HG02970 (cell line): ENCODE data around the gene EIF2A.

Experiments used
- ATAC-seq: cut with Tn5 transposase; IDR thresholded peaks from one replicate; pipeline ENCODE4 v1.9.1; 2021; ENCODE audit warnings: mild to moderate bottlenecking, moderate library complexity, moderate number of reproducible peaks; ENCODE audit not compliant: unreplicated experiment, low FRiP score

EIF2A gene

DNA sequence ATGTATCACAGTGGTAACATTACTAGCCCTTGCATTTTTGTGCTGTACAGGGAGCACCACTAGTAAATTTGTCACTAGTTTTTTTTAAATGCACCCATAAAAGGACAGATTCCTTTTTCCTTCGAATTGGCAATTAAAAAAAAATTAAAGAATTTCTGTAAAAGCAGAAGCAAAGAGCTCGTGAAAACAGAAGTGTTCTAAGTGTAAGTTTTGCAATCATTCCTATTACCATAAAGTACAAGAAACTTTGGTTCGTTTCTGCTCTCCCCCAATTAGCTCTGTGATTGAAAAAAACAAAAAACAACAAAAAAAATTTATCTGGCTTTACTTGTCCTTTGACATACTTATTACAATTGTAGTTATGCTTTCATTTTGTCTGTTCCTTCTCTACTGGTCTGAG is 5.6 kb upstream of the EIF2A start:
- ATAC-seq: no peak

- ATAC-seq: no peak
Observed at GRCh38 chr3:150543128-150543527, 3.5 kb upstream of the EIF2A start.

DNA sequence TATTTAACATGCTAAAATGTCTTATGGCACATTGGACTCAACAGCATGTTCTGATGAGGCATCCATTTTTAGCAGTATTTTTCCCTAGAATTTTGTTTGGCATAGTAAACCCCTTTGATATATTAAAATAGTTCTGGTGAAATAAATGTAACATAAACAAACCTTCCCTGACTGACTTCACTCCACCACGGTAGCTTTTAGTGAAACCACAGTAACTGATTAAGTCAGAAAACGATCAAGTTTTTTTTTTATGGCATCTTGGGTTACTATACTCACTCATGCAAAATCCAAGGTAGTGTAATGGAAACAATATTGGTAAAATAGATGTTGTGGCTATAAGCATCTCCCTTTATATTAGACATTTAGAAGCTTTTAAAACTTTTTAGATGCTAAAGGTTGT is 3.1 kb upstream of the EIF2A start:
- no peak for ATAC-seq

DNA sequence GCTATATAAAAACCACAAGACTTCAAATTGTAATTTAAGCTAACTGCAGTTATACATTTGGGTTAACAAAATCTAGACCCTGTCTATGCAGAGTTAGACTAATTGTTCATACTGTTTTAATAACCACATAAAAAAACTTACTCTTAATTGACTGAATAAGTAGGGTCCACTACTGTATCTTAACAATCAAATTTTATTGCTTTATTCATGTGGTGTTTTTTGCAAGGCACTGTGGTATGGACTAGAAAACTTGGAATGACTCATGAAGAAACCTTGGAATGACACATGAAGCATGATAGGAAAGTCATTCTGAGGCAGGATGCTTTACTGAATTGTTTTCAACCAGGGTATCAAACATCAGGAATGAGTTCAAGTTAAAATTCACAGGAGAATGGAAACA is 2.5 kb upstream of the EIF2A start:
- ATAC-seq: no peak

- ATAC-seq: no peak
Observed at GRCh38 chr3:150544726-150545125, 1.9 kb upstream of the EIF2A start.

- no peak for ATAC-seq
Observed at GRCh38 chr3:150545419-150546225, 965 bp upstream of the EIF2A start.

- ATAC-seq: no peak
Observed at GRCh38 chr3:150547045-150547741, 606 bp downstream of the EIF2A start.

- ATAC-seq: no peak
Observed at GRCh38 chr3:150555859-150556436, 9.4 kb downstream of the EIF2A start.

DNA sequence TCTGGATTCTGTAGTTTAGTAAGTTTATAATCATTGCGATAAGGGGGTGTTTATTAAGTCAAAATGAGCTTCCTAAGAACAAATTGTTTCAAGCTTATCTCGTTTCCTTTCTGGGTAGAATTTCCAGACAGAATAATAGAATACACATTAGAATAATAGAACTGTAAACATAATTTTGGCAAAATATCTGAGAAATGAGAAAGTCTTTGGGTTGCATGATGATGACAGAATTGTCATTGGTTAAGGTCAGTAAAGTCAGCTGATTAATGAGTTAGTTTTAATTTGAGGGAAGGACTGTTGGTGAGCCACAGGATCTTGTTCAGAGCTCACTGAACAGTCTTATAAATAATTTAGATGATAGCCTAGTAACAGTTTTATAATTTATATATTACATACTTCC is 10.2 kb downstream of the EIF2A start:
- no peak for ATAC-seq

- ATAC-seq: no peak
Observed at GRCh38 chr3:150557725-150558124, 11.1 kb downstream of the EIF2A start.

DNA sequence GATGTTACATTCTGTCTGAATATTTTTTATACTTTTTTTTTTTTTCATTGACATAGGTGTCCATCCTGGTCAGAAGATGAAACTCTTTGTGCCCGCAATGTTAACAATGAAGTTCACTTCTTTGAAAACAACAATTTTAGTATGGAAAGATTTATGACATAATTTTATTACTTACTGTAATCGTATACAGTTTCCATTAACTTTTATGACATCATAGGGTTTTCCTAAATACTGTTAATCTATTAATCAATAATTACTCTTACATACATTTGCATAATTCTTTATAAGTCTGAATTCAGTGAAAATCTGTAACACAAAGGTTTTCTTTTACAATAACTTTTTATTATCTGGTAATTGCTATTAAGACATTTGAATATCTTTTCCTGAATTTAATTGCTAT is 17.7 kb downstream of the EIF2A start:
- no peak for ATAC-seq

- ATAC-seq: no peak
Observed at GRCh38 chr3:150567328-150567727, 20.7 kb downstream of the EIF2A start.

GRCh38 chr3:150577855-150578254 is 31.3 kb downstream of the EIF2A start:
- no peak for ATAC-seq

- ATAC-seq: no peak
Observed at GRCh38 chr3:150581174-150581573, 34.6 kb downstream of the EIF2A start.

- ATAC-seq: no peak
Observed at GRCh38 chr3:150582620-150583019, 36.0 kb downstream of the EIF2A start.

DNA sequence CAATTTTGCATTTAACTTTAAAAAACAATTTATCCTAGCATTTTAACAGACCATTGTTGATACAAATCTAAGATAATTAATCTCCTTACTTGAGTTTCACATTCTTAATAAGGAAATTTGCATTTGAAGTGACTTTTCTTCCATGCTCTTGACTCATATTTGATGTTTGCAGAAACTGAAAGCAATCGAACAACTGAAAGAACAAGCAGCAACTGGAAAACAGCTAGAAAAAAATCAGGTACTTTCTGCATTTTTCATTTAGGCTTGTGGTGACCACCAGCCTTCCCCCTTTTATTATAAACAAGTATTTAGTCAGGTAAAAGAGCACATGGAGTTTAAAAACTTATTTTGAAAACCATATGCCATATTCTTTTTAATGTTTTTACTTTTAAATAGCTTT is 36.4 kb downstream of the EIF2A start:
- no peak for ATAC-seq

- no peak for ATAC-seq
Observed at GRCh38 chr3:150588027-150588830, 41.6 kb downstream of the EIF2A start.

DNA sequence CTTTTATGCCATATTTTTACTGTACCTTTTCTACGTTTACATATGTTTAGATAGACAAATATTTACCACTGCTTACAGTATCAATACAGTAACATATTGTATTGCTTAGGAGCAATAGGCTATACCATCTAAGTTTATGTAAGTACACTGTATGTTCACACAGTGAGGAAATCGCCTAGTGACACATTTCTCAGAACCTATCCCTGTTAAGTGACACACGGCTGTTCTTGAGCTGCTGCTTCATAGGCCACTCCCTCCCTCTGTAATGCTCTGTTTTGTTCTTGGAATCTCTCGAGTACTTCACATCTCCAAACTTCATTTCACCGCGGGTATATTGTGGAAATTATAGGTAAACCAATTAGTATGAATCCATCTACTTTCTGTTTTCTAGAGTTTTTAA is 43.2 kb downstream of the EIF2A start:
- ATAC-seq: no peak

DNA sequence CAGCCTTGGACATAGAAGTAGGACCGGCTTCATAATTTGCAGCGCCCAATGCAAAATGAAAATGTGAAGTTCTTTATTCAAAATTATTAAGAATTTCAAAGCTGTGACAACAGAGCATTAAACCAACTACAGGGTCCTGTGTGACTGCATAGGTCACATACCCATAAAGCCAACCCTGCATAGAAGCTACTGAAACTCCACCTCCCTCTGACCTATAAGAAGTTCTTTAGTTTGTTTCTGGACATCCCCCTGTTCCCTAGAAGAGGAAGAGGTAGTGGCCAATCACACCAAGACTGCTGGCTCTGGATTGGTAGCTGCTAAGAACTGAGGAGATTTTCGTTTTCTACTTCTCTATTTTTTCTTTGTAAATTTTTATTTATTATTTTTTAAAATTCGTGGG is 47.6 kb downstream of the EIF2A start:
- ATAC-seq: no peak

- no peak for ATAC-seq
Observed at GRCh38 chr3:150597646-150598045, 51.1 kb downstream of the EIF2A start.
